A673 (cell line): ENCODE measurements around the gene LTB4R. TPM values are rescaled to one million over a fixed set of nuclear protein-coding genes. Genes with fewer than 3 reads are reported as not detected.

Source experiments
- BruUV-seq: library from RNA; stranded (reverse); fragments of 400-500 nt; replicated peaks from 2 replicates; lab custom pipeline; 2021; lab: Mats Ljungman, UMichigan
- CTCF ChIA-PET: fragments of 300-600 bp; sonication (Branson Sonifier 250); formaldehyde crosslinking; loops from one replicate; lab custom pipeline; 2022; ENCODE audit warnings: antibody characterized with exemption; lab: Charles Lee
- POLR2A ChIA-PET: fragments of 300-600 bp; sonication (Branson Sonifier 250); formaldehyde crosslinking; loops from one replicate; lab custom pipeline; 2022; ENCODE audit warnings: antibody characterized with exemption; ENCODE audit not compliant: low non-redundant PET; lab: Charles Lee
- DNase-seq: peaks from one replicate; pipeline ENCODE4 v3.0.0-alpha.2; 2015; ENCODE audit warnings: low spot score
- H3K27ac ChIP-seq: fragments of 200-600 bp; sonication (generic); 2 replicates; pipeline ENCODE4 v1.5.1; 2016; ENCODE audit warnings: mixed run types, low read depth, mild to moderate bottlenecking, mixed read lengths, antibody characterized with exemption, low read length; ENCODE audit not compliant: poor library complexity, severe bottlenecking
- H3K27me3 ChIP-seq: fragments of 200-600 bp; sonication (generic); replicated peaks from 2 replicates; pipeline ENCODE4 v1.6.1; 2017; ENCODE audit warnings: mixed run types, low read depth, mild to moderate bottlenecking, mixed read lengths, antibody characterized with exemption, low read length; ENCODE audit not compliant: insufficient read depth, poor library complexity
- H3K36me3 ChIP-seq: fragments of 200-600 bp; sonication (generic); 2 replicates; pipeline ENCODE4 v1.6.1; 2016; ENCODE audit warnings: mixed run types, mild to moderate bottlenecking, mixed read lengths, antibody characterized with exemption, low read length; ENCODE audit not compliant: insufficient read depth, poor library complexity, severe bottlenecking
- H3K4me1 ChIP-seq: fragments of 200-600 bp; sonication (generic); 2 replicates; pipeline ENCODE4 v1.6.1; 2017; ENCODE audit warnings: mixed run types, mild to moderate bottlenecking, mixed read lengths, antibody characterized with exemption, low read length; ENCODE audit not compliant: insufficient read depth, poor library complexity, severe bottlenecking
- H3K4me3 ChIP-seq: fragments of 200-600 bp; sonication (generic); 2 replicates; pipeline ENCODE4 v1.5.1; 2016; ENCODE audit warnings: low read depth, mixed run types, mild to moderate bottlenecking, mixed read lengths, low read length; ENCODE audit not compliant: poor library complexity, severe bottlenecking
- H3K9me3 ChIP-seq: fragments of 200-600 bp; sonication (generic); 2 replicates; pipeline ENCODE4 v1.6.1; 2016; ENCODE audit warnings: mixed run types, low read depth, mild to moderate bottlenecking, mixed read lengths, antibody characterized with exemption, low read length; ENCODE audit not compliant: poor library complexity, severe bottlenecking
- EZH2 ChIP-seq: fragments of 200-600 bp; sonication (generic); IDR thresholded peaks from 2 replicates; pipeline ENCODE4 v1.6.1; 2017; ENCODE audit warnings: borderline replicate concordance, low read depth, mild to moderate bottlenecking, mixed read lengths, antibody characterized with exemption, low read length; ENCODE audit not compliant: poor library complexity, severe bottlenecking
- intact Hi-C: fragments of 100-400 bp; cut with micrococcal nuclease; formaldehyde crosslinking; loops from one replicate; pipeline ENCODE4 v1.10.0; 2022; ENCODE audit not compliant: unreplicated experiment
- total RNA-seq: library from RNA; stranded (reverse); gene quantifications from 2 replicates; pipeline ENCODE4 v1.2.3, GENCODE V29; 2021
- TF ChIP-seq, protein P1 (sequence below): fragments of 300-800, 200-600 bp; sonication (generic); conservative IDR thresholded peaks from 2 replicates; pipeline ENCODE4 v1.5.1; 2017; ENCODE audit warnings: low read depth, mild to moderate bottlenecking, antibody characterized with exemption, low read length, moderate library complexity, mixed read lengths

Gene LTB4R
- total RNA-seq, 1 experiment from 2014 or later: 6.6 TPM

DNA sequence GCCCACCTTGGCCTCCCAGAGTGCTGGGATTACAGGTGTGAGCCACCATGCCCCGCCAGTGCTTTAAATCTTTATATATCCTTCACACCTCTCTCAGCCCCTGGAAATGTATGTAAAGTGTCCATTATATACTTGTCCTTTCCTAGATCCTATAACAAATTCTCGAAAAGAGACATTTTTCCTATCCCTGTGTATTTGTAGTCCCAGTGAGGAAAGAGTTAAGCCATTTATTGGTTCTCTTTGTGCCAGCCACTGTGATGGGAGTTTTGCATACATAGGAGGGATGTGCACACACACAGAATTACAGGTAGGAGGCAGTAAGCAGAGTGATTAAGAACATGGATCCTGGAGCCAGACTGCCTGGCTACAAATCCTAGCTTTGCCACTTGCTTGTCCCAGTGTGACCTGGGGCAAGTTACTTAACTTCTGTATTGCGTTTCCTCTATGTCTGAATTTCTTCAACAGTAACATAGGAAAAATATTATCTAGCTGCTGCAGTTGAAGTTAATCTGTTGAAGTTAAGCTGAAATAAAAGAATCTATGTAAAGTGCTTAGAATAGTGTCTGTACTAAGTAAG is 37.8 kb upstream of the LTB4R start:
- Histone ChIP-seq H3K4me1 (peaks cover 4% of the 10 kb centered on the region), H3K36me3 (no peaks in the 10 kb centered on the region), H3K9me3 (no peaks in the 10 kb centered on the region), H3K27ac (no peak overlapping the region), H3K4me3 (no peak overlapping the region), H3K27me3 (no peaks in the 10 kb centered on the region)
- intact Hi-C loops: no loop called here
- TF ChIP-seq, protein P1, sequence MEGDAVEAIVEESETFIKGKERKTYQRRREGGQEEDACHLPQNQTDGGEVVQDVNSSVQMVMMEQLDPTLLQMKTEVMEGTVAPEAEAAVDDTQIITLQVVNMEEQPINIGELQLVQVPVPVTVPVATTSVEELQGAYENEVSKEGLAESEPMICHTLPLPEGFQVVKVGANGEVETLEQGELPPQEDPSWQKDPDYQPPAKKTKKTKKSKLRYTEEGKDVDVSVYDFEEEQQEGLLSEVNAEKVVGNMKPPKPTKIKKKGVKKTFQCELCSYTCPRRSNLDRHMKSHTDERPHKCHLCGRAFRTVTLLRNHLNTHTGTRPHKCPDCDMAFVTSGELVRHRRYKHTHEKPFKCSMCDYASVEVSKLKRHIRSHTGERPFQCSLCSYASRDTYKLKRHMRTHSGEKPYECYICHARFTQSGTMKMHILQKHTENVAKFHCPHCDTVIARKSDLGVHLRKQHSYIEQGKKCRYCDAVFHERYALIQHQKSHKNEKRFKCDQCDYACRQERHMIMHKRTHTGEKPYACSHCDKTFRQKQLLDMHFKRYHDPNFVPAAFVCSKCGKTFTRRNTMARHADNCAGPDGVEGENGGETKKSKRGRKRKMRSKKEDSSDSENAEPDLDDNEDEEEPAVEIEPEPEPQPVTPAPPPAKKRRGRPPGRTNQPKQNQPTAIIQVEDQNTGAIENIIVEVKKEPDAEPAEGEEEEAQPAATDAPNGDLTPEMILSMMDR: 0 out of 2 replicates have a peak, but pooled peaks have one; percentile 14
- no peak for TF ChIP-seq EZH2
- DNase-seq: peak; percentile 10
- CTCF ChIA-PET: interaction anchor here (0.5 kb wide), 1 partner anchor 547 kb away, joined by 7 read pairs; no protein-coding TSS in a partner anchor
- POLR2A ChIA-PET: no interaction called here
- no TSS peak for BruUV-seq

DNA sequence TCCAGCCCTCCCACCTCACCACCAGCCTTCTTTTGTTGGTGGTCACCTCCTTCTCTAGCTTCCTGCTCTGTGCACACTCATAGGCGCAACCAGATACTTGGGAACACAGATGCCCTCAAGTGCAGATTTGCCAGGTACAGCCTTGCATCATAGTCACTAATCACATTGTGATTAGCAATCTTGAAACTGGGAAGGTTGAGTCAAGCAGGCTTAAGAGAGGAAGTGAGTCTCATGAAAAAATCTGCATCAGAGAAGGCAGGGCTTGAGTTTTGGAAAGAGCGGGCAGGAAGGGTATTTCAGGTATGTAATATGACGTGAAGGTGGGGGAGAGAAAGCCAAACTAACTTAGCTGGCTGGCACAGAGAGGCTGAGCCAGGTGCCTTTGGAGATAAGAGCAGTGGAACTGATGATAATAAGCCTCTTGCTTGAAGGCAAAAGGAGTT is 37.2 kb upstream of the LTB4R start:
- BruUV-seq: no TSS peak
- Histone ChIP-seq H3K27ac (no peak overlapping the region), H3K27me3 (no peaks in the 10 kb centered on the region), H3K4me1 (peaks cover 4% of the 10 kb centered on the region), H3K36me3 (no peaks in the 10 kb centered on the region), H3K9me3 (no peaks in the 10 kb centered on the region), H3K4me3 (no peak overlapping the region)
- ChIA-PET POLR2A (no interaction called here), CTCF (no interaction called here)
- intact Hi-C loops: no loop called here
- TF ChIP-seq, protein P1: no peak
- no peak for TF ChIP-seq EZH2
- no peak for DNase-seq

DNA sequence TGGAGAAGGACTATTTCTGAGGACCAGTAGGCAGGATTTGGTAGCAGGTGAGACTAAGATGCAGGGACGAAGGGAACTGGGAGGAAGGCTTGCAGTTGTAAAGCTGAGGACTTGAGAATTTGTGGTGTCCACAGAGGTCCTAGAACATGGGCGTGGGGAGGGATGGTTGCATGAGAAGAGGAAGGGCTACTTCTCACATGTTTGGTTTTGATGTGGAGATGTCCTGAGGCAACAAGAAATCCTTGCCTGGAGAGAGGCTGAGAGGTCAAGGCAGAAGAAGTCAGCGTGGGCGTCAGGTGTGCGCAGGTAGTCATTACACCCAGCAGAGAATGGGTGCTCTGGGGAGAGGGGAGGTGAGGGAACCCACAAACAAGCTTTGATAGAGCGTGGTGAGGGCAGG is 34.2 kb upstream of the LTB4R start:
- intact Hi-C loops: no loop called here
- Histone ChIP-seq H3K36me3 (no peaks in the 10 kb centered on the region), H3K9me3 (no peaks in the 10 kb centered on the region), H3K4me3 (no peak overlapping the region), H3K27me3 (no peaks in the 10 kb centered on the region), H3K27ac (no peak overlapping the region), H3K4me1 (no peaks in the 10 kb centered on the region)
- ChIA-PET POLR2A (interaction anchor here (0.5 kb wide), 1 partner anchor 723 kb away, joined by 10 read pairs; no protein-coding TSS in a partner anchor), CTCF (no interaction called here)
- no peak for DNase-seq
- BruUV-seq: no TSS peak
- TF ChIP-seq, protein P1: no peak
- TF ChIP-seq EZH2: no peak
